Dendritic cell treated with granulocyte-macrophage colony-stimulating factor and Interleukin-4, amounts not matched to agents 40 ng/mL and 50 ng/mL, for 4 days (primary cell): ENCODE measurements around the gene ITPK1.

Experiments
- H3K27ac Mint-ChIP-seq: one replicate; pipeline ENCODE4 v1.8.0; 2022; ENCODE audit warnings: mild to moderate bottlenecking, mixed read lengths
- H3K27me3 Mint-ChIP-seq: one replicate; pipeline ENCODE4 v1.8.0; 2022; ENCODE audit warnings: mild to moderate bottlenecking, mixed read lengths
- H3K36me3 Mint-ChIP-seq: one replicate; pipeline ENCODE4 v1.8.0; 2022; ENCODE audit warnings: low read depth, mixed read lengths
- H3K4me1 Mint-ChIP-seq: one replicate; pipeline ENCODE4 v1.8.0; 2022; ENCODE audit warnings: low read depth, mixed read lengths
- H3K4me3 Mint-ChIP-seq: one replicate; pipeline ENCODE4 v1.8.0; 2022; ENCODE audit warnings: mild to moderate bottlenecking, moderate library complexity, mixed read lengths
- H3K9me3 Mint-ChIP-seq: one replicate; pipeline ENCODE4 v1.8.0; 2022; ENCODE audit warnings: mixed read lengths
- intact Hi-C: fragments of 100-400 bp; cut with micrococcal nuclease; formaldehyde crosslinking; loops from one replicate; pipeline ENCODE4 v1.15.0; 2022

ITPK1 gene

GRCh38 chr14:93039649-93040315 lies 75.9 kb downstream of the ITPK1 start:
- Mint-ChIP-seq H3K4me3 (no peak overlapping the region), H3K27ac (peak overlapping the region; percentile 71), H3K27me3 (no peaks in the 10 kb centered on the region), H3K9me3 (no peaks in the 10 kb centered on the region), H3K4me1 (peaks cover 92% of the 10 kb centered on the region), H3K36me3 (peaks cover 28% of the 10 kb centered on the region)
- intact Hi-C loops = loop anchor here (10.0 kb wide), 1 partner anchor 65 kb away; no protein-coding TSS in a partner anchor

- intact Hi-C loops = loop anchor here (10.0 kb wide), 1 partner anchor 63 kb away; no protein-coding TSS in a partner anchor
- H3K9me3 Mint-ChIP-seq = no peaks in the 10 kb centered on the region
- H3K4me3 Mint-ChIP-seq = no peak overlapping the region
- H3K27me3 Mint-ChIP-seq = no peaks in the 10 kb centered on the region
- peaks cover 92% of the 10 kb centered on the region for H3K4me1 Mint-ChIP-seq
- H3K36me3 Mint-ChIP-seq = peaks cover 20% of the 10 kb centered on the region
- peak overlapping the region; percentile 85 for H3K27ac Mint-ChIP-seq
Observed at GRCh38 chr14:93037351-93037750, 78.4 kb downstream of the ITPK1 start.

GRCh38 chr14:93036652-93037345 lies 78.9 kb downstream of the ITPK1 start:
- Mint-ChIP-seq H3K4me3 (no peak overlapping the region), H3K27me3 (no peaks in the 10 kb centered on the region), H3K4me1 (peaks cover 92% of the 10 kb centered on the region), H3K36me3 (peaks cover 17% of the 10 kb centered on the region), H3K27ac (peak overlapping the region; percentile 85), H3K9me3 (no peaks in the 10 kb centered on the region)
- intact Hi-C loops = loop anchor here (10.0 kb wide), 1 partner anchor 62 kb away; no protein-coding TSS in a partner anchor

- Mint-ChIP-seq H3K4me1 (peaks cover 92% of the 10 kb centered on the region), H3K27me3 (no peaks in the 10 kb centered on the region), H3K4me3 (no peak overlapping the region), H3K9me3 (no peaks in the 10 kb centered on the region), H3K27ac (peak overlapping the region; percentile 85), H3K36me3 (peaks cover 18% of the 10 kb centered on the region)
- intact Hi-C loops = loop anchor here (10.0 kb wide), 1 partner anchor 61 kb away; no protein-coding TSS in a partner anchor
Observed at GRCh38 chr14:93035917-93036651, 79.6 kb downstream of the ITPK1 start.

- H3K27ac Mint-ChIP-seq = peak overlapping the region; percentile 85
- H3K9me3 Mint-ChIP-seq = no peaks in the 10 kb centered on the region
- H3K4me3 Mint-ChIP-seq = no peak overlapping the region
- peaks cover 22% of the 10 kb centered on the region for H3K36me3 Mint-ChIP-seq
- H3K4me1 Mint-ChIP-seq = peaks cover 92% of the 10 kb centered on the region
- no peaks in the 10 kb centered on the region for H3K27me3 Mint-ChIP-seq
- intact Hi-C loops = loop anchor here (10.0 kb wide), 1 partner anchor 61 kb away; no protein-coding TSS in a partner anchor
Observed at GRCh38 chr14:93035585-93035916, 80.2 kb downstream of the ITPK1 start.

- peaks cover 92% of the 10 kb centered on the region for H3K4me1 Mint-ChIP-seq
- H3K36me3 Mint-ChIP-seq = peaks cover 31% of the 10 kb centered on the region
- H3K27ac Mint-ChIP-seq = peak overlapping the region; percentile 85
- H3K9me3 Mint-ChIP-seq = no peaks in the 10 kb centered on the region
- H3K27me3 Mint-ChIP-seq = no peaks in the 10 kb centered on the region
- no peak overlapping the region for H3K4me3 Mint-ChIP-seq
- intact Hi-C loops = loop anchor here (5.0 to 10.0 kb wide), 3 partner anchors 38 to 73 kb away; no protein-coding TSS in a partner anchor
Observed at GRCh38 chr14:93034671-93034994, 81.1 kb downstream of the ITPK1 start.

GRCh38 chr14:93033983-93034670 lies 81.6 kb downstream of the ITPK1 start:
- H3K9me3 Mint-ChIP-seq = no peaks in the 10 kb centered on the region
- H3K4me3 Mint-ChIP-seq = no peak overlapping the region
- peak overlapping the region; percentile 85 for H3K27ac Mint-ChIP-seq
- H3K4me1 Mint-ChIP-seq = peaks cover 92% of the 10 kb centered on the region
- intact Hi-C loops = loop anchor here (5.0 to 10.0 kb wide), 3 partner anchors 38 to 73 kb away; no protein-coding TSS in a partner anchor
- H3K36me3 Mint-ChIP-seq = peaks cover 36% of the 10 kb centered on the region
- H3K27me3 Mint-ChIP-seq = no peaks in the 10 kb centered on the region

- no peak overlapping the region for H3K4me3 Mint-ChIP-seq
- H3K4me1 Mint-ChIP-seq = peaks cover 93% of the 10 kb centered on the region
- intact Hi-C loops = loop anchor here (5.0 to 10.0 kb wide), 3 partner anchors 39 to 74 kb away; no protein-coding TSS in a partner anchor
Observed at GRCh38 chr14:93033084-93033982, 82.4 kb downstream of the ITPK1 start.

GRCh38 chr14:93032421-93032936 lies 83.2 kb downstream of the ITPK1 start:
- Mint-ChIP-seq H3K27ac (peak overlapping the region; percentile 85), H3K27me3 (no peaks in the 10 kb centered on the region), H3K4me3 (peak overlapping the region; percentile 30), H3K9me3 (no peaks in the 10 kb centered on the region), H3K4me1 (peaks cover 95% of the 10 kb centered on the region), H3K36me3 (peaks cover 50% of the 10 kb centered on the region)
- intact Hi-C loops = loop anchor here (5.0 to 10.0 kb wide), 3 partner anchors 40 to 75 kb away; no protein-coding TSS in a partner anchor

More at GRCh38 chr14:93033084-93033982, 82.4 kb downstream of the ITPK1 start:
- H3K36me3 Mint-ChIP-seq = peaks cover 43% of the 10 kb centered on the region
- no peaks in the 10 kb centered on the region for H3K9me3 Mint-ChIP-seq
- H3K27me3 Mint-ChIP-seq = no peaks in the 10 kb centered on the region
- H3K27ac Mint-ChIP-seq = peak overlapping the region; percentile 85

GRCh38 chr14:93031505-93032315 lies 84.0 kb downstream of the ITPK1 start:
- Mint-ChIP-seq H3K4me3 (peak overlapping the region; percentile 65), H3K27ac (peak overlapping the region; percentile 85), H3K9me3 (no peaks in the 10 kb centered on the region), H3K27me3 (no peaks in the 10 kb centered on the region), H3K4me1 (peaks cover 96% of the 10 kb centered on the region), H3K36me3 (peaks cover 44% of the 10 kb centered on the region)
- intact Hi-C loops = loop anchor here (5.0 to 10.0 kb wide), 3 partner anchors 41 to 76 kb away; no protein-coding TSS in a partner anchor

- Mint-ChIP-seq H3K36me3 (peaks cover 44% of the 10 kb centered on the region), H3K9me3 (no peaks in the 10 kb centered on the region), H3K4me3 (peak overlapping the region; percentile 65), H3K27me3 (no peaks in the 10 kb centered on the region), H3K4me1 (peaks cover 96% of the 10 kb centered on the region), H3K27ac (peak overlapping the region; percentile 85)
- intact Hi-C loops = loop anchor here (1.0 to 10.0 kb wide), 4 partner anchors 17 to 77 kb away; no protein-coding TSS in a partner anchor
Observed at GRCh38 chr14:93030761-93031160, 85.0 kb downstream of the ITPK1 start.
